Kidney (tissue), 14 donors: ENCODE results near the gene FDXACB1. TPM values are rescaled to one million over a fixed set of nuclear protein-coding genes. Genes with fewer than 3 reads are reported as not detected.

Experiments
- DNase-seq, 5 donors: peaks; one replicate each; pipeline ENCODE4 v3.0.0-alpha.2; 2013 to 2020
- FAIRE-seq: peaks from 2 replicates; lab custom pipeline; 2012; peaks lifted over from hg19 to GRCh38; lab: Jason Lieb, UNC
- H3K27ac ChIP-seq, 2 donors: one replicate each; pipeline ENCODE4 v1.7.0; 2013; ENCODE audit warnings: low read depth in 2 of 2, low read length in 2 of 2, inconsistent platforms in 1 of 2
- H3K27me3 ChIP-seq: one replicate; pipeline ENCODE4 v1.7.1; 2013; ENCODE audit warnings: low read length, inconsistent platforms; ENCODE audit not compliant: control insufficient read depth, insufficient read depth
- H3K36me3 ChIP-seq, 3 donors: one replicate each; pipeline versions ENCODE4 v1.7.0 to v1.7.1; 2013; ENCODE audit warnings: low read length in 3 of 3, control low read depth in 1 of 3, inconsistent platforms in 1 of 3; ENCODE audit not compliant: insufficient read depth in 3 of 3, control insufficient read depth in 2 of 3
- H3K4me1 ChIP-seq, 3 donors: one replicate each; pipeline versions ENCODE4 v1.7.0 to v1.7.1; 2013; ENCODE audit warnings: low read length in 3 of 3, inconsistent platforms in 1 of 3, low read depth in 1 of 3; ENCODE audit not compliant: control insufficient read depth in 2 of 3, insufficient read depth in 2 of 3
- H3K4me3 ChIP-seq, 3 donors: one replicate each; pipeline versions ENCODE4 v1.7.0 to v1.8.1; 2013; ENCODE audit warnings: low read length in 3 of 3, control low read depth in 1 of 3, inconsistent platforms in 1 of 3
- H3K9ac ChIP-seq, 3 donors: one replicate each; pipeline versions ENCODE4 v1.7.0 to v1.7.1; 2013; ENCODE audit warnings: low read length in 3 of 3, control low read depth in 1 of 3, inconsistent platforms in 1 of 3
- H3K9me3 ChIP-seq, 3 donors: one replicate each; pipeline versions ENCODE4 v1.7.0 to v1.7.1; 2013; ENCODE audit warnings: low read length in 3 of 3, control low read depth in 1 of 3, inconsistent platforms in 1 of 3; ENCODE audit not compliant: control insufficient read depth in 2 of 3, insufficient read depth in 1 of 3
- intact Hi-C: fragments of 100-400 bp; cut with DNase I; formaldehyde crosslinking; loops from one replicate; pipeline ENCODE4 v1.11.1; 2022
- polyA plus RNA-seq: library from polyadenylated mRNA; stranded (reverse); fragments of 350-450 nt; fragmentation: Illumina TruSeq; extraction: RNeasy Lipid Tissue Mini Kit (QIAGEN cat#74804); gene quantifications from one replicate; pipeline ENCODE4 v1.2.3, GENCODE V29; 2014; ENCODE audit warnings: low read depth, low replicate concordance; ENCODE audit not compliant: insufficient read depth
- total RNA-seq: library from RNA; stranded (reverse); fragmentation: NEBNext Ultra II Directional; extraction: Animal tissue kit (Norgen Biotek cat#: 25700); gene quantifications from one replicate; pipeline ENCODE4 v1.2.1, GENCODE V29; 2021
- TF ChIP-seq, protein P1 (sequence below): IDR thresholded peaks from 3 replicates; pipeline ENCODE4 v1.5.1; 2012; ENCODE audit warnings: mild to moderate bottlenecking, moderate library complexity, borderline replicate concordance; ENCODE audit not compliant: insufficient read depth; ENCODE audit errors: extremely low read depth
- donor health status: control.
- donor health status: control.
- donor health status: control.
- donor health status: control.
- donor health status: control.
- donor health status: DM: yes; HTN: yes; CAD: no.
- donor health status: Normal renal cell carcinoma (clear cell type).

The FDXACB1 gene
- total and polyA plus RNA-seq, 2 donors from 2014 or later = 1.5 to 2.6 TPM

DNA sequence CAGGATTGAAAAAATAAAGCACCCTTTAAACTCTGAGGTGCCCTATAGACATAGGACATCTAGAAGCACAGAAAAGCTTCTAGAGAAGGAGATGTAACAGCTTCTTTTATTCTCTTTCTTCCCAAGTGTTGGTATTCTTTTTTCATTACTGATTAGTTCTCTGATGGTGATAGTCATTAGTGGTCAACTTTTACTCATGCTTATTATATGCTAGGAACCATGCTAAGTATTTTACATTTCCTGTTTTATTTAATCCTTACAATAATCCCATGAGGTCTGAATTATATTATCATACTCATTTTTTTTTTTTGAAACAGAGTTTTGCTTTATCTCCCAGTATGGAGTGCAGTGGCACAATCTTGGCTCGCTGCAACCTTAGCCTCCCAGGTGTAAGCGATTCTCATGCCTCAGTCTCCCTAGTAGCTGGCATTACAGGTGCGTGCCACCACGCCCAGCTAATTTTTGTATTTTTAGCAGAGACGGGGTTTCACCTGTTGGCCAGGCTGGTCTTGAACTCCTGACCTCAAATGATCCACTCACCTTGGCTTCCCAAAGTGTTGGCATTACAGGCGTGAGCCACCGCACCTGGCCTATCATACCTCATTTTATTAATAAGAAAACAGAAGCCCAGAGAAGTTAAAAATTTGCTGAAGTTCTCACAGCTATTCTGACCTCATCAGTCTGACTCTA, 42.7 kb upstream of the FDXACB1 start:
- intact Hi-C loops = no loop called here
- FAIRE-seq (no peak), DNase-seq (no peak)
- Histone ChIP-seq H3K27ac (peak overlapping the region in 1 of 2 donors; percentile 42), H3K36me3 (peaks cover 0 to 3% (median 0%) of the 10 kb centered on the region in 3 donors), H3K4me3 (peak overlapping the region in 1 of 3 donors; percentile 13), H3K9me3 (no peaks in the 10 kb centered on the region), H3K4me1 (peaks cover 0 to 49% (median 17%) of the 10 kb centered on the region in 3 donors), H3K27me3 (no peaks in the 10 kb centered on the region), H3K9ac (no peak overlapping the region)
- TF ChIP-seq, protein P1, sequence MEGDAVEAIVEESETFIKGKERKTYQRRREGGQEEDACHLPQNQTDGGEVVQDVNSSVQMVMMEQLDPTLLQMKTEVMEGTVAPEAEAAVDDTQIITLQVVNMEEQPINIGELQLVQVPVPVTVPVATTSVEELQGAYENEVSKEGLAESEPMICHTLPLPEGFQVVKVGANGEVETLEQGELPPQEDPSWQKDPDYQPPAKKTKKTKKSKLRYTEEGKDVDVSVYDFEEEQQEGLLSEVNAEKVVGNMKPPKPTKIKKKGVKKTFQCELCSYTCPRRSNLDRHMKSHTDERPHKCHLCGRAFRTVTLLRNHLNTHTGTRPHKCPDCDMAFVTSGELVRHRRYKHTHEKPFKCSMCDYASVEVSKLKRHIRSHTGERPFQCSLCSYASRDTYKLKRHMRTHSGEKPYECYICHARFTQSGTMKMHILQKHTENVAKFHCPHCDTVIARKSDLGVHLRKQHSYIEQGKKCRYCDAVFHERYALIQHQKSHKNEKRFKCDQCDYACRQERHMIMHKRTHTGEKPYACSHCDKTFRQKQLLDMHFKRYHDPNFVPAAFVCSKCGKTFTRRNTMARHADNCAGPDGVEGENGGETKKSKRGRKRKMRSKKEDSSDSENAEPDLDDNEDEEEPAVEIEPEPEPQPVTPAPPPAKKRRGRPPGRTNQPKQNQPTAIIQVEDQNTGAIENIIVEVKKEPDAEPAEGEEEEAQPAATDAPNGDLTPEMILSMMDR = no peak

DNA sequence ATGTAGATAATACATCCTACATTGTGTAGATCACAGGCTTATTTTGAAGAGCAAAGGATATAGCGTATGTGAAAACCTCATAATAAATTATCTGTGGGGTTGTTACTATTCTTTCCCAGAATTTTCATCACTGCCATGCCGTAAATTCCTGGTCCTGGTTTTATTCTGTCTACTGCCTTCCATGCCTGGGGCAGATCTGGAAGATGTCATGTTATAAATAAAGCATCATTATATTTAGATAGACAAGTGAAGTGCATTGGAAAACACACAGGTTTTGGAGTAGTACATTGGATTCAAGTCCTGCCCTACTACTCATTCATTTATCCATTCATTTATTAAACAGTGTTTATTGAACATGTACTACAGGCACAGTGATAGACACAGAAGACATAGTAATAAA, 41.9 kb upstream of the FDXACB1 start:
- no peak overlapping the region for H3K9ac ChIP-seq
- H3K27ac ChIP-seq = no peak overlapping the region
- peaks cover 0 to 43% (median 9%) of the 10 kb centered on the region in 3 donors for H3K4me1 ChIP-seq
- DNase-seq (no peak), FAIRE-seq (no peak)
- TF ChIP-seq, protein P1 = no peak
- H3K4me3 ChIP-seq = peak overlapping the region in 1 of 3 donors; percentile 5
- no peaks in the 10 kb centered on the region for H3K9me3 ChIP-seq
- peaks cover 0 to 3% (median 0%) of the 10 kb centered on the region in 3 donors for H3K36me3 ChIP-seq
- no peaks in the 10 kb centered on the region for H3K27me3 ChIP-seq
- intact Hi-C loops = no loop called here

DNA sequence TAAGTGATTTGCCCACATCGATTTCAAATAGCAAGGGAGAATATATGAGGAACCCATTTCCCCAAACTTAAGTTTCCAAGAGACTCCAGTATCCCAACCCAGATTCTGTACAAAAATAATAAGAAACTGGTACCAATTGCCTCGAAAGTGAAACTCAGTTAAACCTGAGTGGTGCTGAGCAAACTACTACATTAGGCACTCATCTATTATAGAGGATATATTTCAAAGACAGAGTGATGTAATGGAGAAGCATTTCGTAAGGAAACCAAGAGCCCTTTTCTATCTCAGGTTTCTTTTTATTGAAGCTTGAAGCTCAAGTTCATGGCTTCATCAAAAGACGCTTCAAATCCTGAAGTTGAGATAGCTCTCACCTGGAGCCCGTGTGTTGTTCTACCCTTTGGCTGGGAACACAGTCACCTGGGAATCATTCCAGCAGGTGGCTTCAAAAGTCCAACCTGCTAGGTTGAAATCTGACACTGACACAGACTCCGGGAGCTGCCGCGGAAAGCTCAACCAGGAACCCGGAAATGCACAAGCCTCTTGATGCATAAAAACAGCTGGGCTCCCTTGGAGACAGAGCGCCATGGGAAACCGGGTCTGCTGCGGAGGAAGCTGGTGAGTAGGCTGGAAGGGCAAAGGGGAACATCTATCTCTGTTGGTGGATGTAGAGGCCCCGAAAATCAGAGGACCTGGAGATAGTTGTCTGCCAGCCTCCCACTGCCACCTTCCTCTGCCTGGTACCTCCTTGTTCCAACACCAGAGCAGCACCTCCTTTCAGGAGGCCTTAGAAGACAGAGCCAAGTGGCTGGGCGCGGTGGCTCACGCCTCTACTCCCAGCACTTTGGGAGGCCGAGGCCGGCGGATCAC, 39.7 kb upstream of the FDXACB1 start, which contains the start of gene C11orf52:
Gene C11orf52 (plus strand): TSS at position 524 of the 867 bp plus-strand sequence. CDS start 60 bp downstream, at position 584.
- DNase-seq (peak; percentile 90 to 97 (median 92)), FAIRE-seq (no peak)
- H3K27ac ChIP-seq = peak within 1 kb of the TSS; percentile 92 to 93
- TF ChIP-seq, protein P1 = no peak
- H3K36me3 ChIP-seq = no peaks in the 10 kb centered on the region
- H3K9ac ChIP-seq = peak within 1 kb of the TSS in 1 of 3 donors; percentile 78
- H3K4me3 ChIP-seq = peak within 1 kb of the TSS; percentile 38 to 76 (median 66)
- no peaks in the 10 kb centered on the region for H3K27me3 ChIP-seq
- intact Hi-C loops = no loop called here
- peaks cover 0 to 28% (median 5%) of the 10 kb centered on the region in 3 donors for H3K4me1 ChIP-seq
- no peaks in the 10 kb centered on the region for H3K9me3 ChIP-seq
